GM18499 (cell line): ENCODE data around the gene ATP6V0E2.
"Not testable (repeated sequence)": the region's sequence is repeated elsewhere in the genome, so short reads cannot be mapped to it uniquely, and the experiment has no call there.

Experiments used
- ATAC-seq: cut with Tn5 transposase; IDR thresholded peaks from one replicate; pipeline ENCODE4 v1.9.1; 2021; ENCODE audit warnings: moderate number of reproducible peaks; ENCODE audit not compliant: insufficient read depth, unreplicated experiment

The ATP6V0E2 gene

GRCh38 chr7:149874644-149875028 is 867 bp downstream of the ATP6V0E2 start:
- no peak for ATAC-seq

- no peak for ATAC-seq
These were observed 1.6 kb downstream of the ATP6V0E2 start for GRCh38 chr7:149875396-149875795.

- ATAC-seq, result no peak
These were observed 4.2 kb downstream of the ATP6V0E2 start for GRCh38 chr7:149877890-149878522.

- ATAC-seq, result no peak
These were observed 4.8 kb downstream of the ATP6V0E2 start for GRCh38 chr7:149878523-149878921.

- no peak for ATAC-seq
These were observed 5.5 kb downstream of the ATP6V0E2 start for GRCh38 chr7:149879271-149879743.

GRCh38 chr7:149879766-149880637 is 6.2 kb downstream of the ATP6V0E2 start:
- no peak for ATAC-seq

GRCh38 chr7:149880638-149881311 is 7.0 kb downstream of the ATP6V0E2 start:
- ATAC-seq, result no peak

GRCh38 chr7:149881328-149882247 is 7.8 kb downstream of the ATP6V0E2 start:
- no peak for ATAC-seq

- no peak for ATAC-seq
These were observed 8.7 kb downstream of the ATP6V0E2 start for GRCh38 chr7:149882248-149883047.

- ATAC-seq, result no peak
These were observed 9.3 kb downstream of the ATP6V0E2 start for GRCh38 chr7:149883048-149883438.

- no peak for ATAC-seq
These were observed 9.7 kb downstream of the ATP6V0E2 start for GRCh38 chr7:149883452-149883861.

GRCh38 chr7:149884016-149884415 is 10.2 kb downstream of the ATP6V0E2 start:
- no peak for ATAC-seq

GRCh38 chr7:149884541-149884940 is 10.8 kb downstream of the ATP6V0E2 start:
- ATAC-seq, result no peak

- ATAC-seq, result no peak
These were observed 11.6 kb downstream of the ATP6V0E2 start for GRCh38 chr7:149885191-149886017.

- ATAC-seq, result no peak
These were observed 12.2 kb downstream of the ATP6V0E2 start for GRCh38 chr7:149886018-149886415.

GRCh38 chr7:149887311-149887710 is 13.5 kb downstream of the ATP6V0E2 start:
- ATAC-seq, result no peak

- not testable (repeated sequence) for ATAC-seq
These were observed 16.9 kb downstream of the ATP6V0E2 start for GRCh38 chr7:149890715-149891114.

GRCh38 chr7:149894957-149895356 is 21.2 kb downstream of the ATP6V0E2 start:
- ATAC-seq, result not testable (repeated sequence)
